Tibial nerve (tissue), 4 donors: Measurements from ENCODE around the gene ZFC3H1. TPM values are rescaled to one million over a fixed set of nuclear protein-coding genes. Genes with fewer than 3 reads are reported as not detected.

Source experiments
- DNase-seq, 2 donors: peaks; one replicate each; pipeline ENCODE4 v3.0.0-alpha.2; 2019; ENCODE audit warnings: low spot score in 2 of 2
- H3K27ac ChIP-seq, 4 donors: fragments of 200-600 bp; sonication (generic) in 3 of 4; one replicate each; pipeline ENCODE4 v1.5.1; 2017 to 2019; ENCODE audit warnings: mild to moderate bottlenecking in 1 of 4
- H3K27me3 ChIP-seq, 2 donors: fragments of 200-600 bp; sonication (generic) in 1 of 2; one replicate each; pipeline versions ENCODE4 v1.5.1 to v1.6.0; 2017 to 2019
- H3K36me3 ChIP-seq, 3 donors: fragments of 200-600 bp; sonication (generic); one replicate each; pipeline ENCODE4 v1.5.1; 2018 to 2019
- H3K4me1 ChIP-seq, 4 donors: fragments of 200-600 bp; sonication (generic) in 3 of 4; one replicate each; pipeline ENCODE4 v1.5.1; 2017 to 2019
- H3K4me3 ChIP-seq, 4 donors: fragments of 200-600 bp; sonication (generic) in 3 of 4; one replicate each; pipeline ENCODE4 v1.5.1; 2017 to 2019; ENCODE audit warnings: mild to moderate bottlenecking in 1 of 4, moderate library complexity in 1 of 4
- H3K9me3 ChIP-seq, 4 donors: fragments of 200-600 bp; sonication (generic) in 3 of 4; one replicate each; pipeline ENCODE4 v1.5.1; 2017 to 2019
- CTCF ChIP-seq, 5 experiments: fragments of 200-600 bp in 3 of 5; fragments of 450-650 bp in 2 of 5; sonication (generic) in 3 of 5; IDR thresholded peaks; one replicate each; pipeline ENCODE4 v1.5.1; 2016 to 2019; ENCODE audit warnings: antibody characterized with exemption in 5 of 5, mild to moderate bottlenecking in 3 of 5, moderate library complexity in 2 of 5
- EP300 ChIP-seq, 2 donors: sonication (generic); formaldehyde crosslinking; IDR thresholded peaks; one replicate each; pipeline ENCODE4 v1.6.1; 2017; ENCODE audit warnings: antibody characterized with exemption in 2 of 2, mild to moderate bottlenecking in 1 of 2
- POLR2A ChIP-seq, 2 donors: fragments of 450-650 bp; IDR thresholded peaks; one replicate each; pipeline ENCODE4 v1.6.1; 2017; ENCODE audit warnings: antibody characterized with exemption in 2 of 2, mild to moderate bottlenecking in 2 of 2, moderate library complexity in 2 of 2
- WGBS, 2 donors: methylation state at CpG; one replicate each; pipeline ENCODE4 v1.1.5; 2018; 5-methylcytosine and 5-hydroxymethylcytosine counted together
- total RNA-seq, 4 donors: library from RNA; depleted of rRNA; stranded (reverse); fragments of >200 nt; gene quantifications; one replicate each; pipeline ENCODE4 v1.1.0, GENCODE V29; 2016

The ZFC3H1 gene
- total RNA-seq, 4 donors from 2014 or later, result 47.1 to 95.3 (median 79.8) TPM

GRCh38 chr12:71655495-71655894 is 8.2 kb downstream of the ZFC3H1 start:
- H3K36me3 ChIP-seq, result peaks cover 0 to 70% (median 4%) of the 10 kb centered on the region in 3 donors
- no peak for TF ChIP-seq POLR2A (IDR thresholded peaks at IDR 0.05)
- TF ChIP-seq CTCF (IDR thresholded peaks at IDR 0.05), result no peak
- no peak for TF ChIP-seq EP300 (IDR thresholded peaks at IDR 0.05)

GRCh38 chr12:71654200-71654599 is 9.4 kb downstream of the ZFC3H1 start:
- H3K4me1 ChIP-seq, result peaks cover 0 to 18% (median 2%) of the 10 kb centered on the region in 4 donors
- H3K27ac ChIP-seq, result no peak overlapping the region
- WGBS, 2 donors, result 66 to 96% methylated on average over 3 of the region's 3 CpGs
- H3K27me3 ChIP-seq, result no peaks in the 10 kb centered on the region
- H3K36me3 ChIP-seq, result peaks cover 2 to 77% (median 4%) of the 10 kb centered on the region in 3 donors
- H3K9me3 ChIP-seq, result peaks cover 0 to 10% (median 2%) of the 10 kb centered on the region in 4 donors
- TF ChIP-seq POLR2A (IDR thresholded peaks at IDR 0.05) (no peak), EP300 (IDR thresholded peaks at IDR 0.05) (no peak), CTCF (IDR thresholded peaks at IDR 0.05) (no peak)
- no peak for DNase-seq
- H3K4me3 ChIP-seq, result no peak overlapping the region

More at GRCh38 chr12:71655495-71655894, 8.2 kb downstream of the ZFC3H1 start:
- Histone ChIP-seq H3K27me3 (no peaks in the 10 kb centered on the region), H3K4me3 (no peak overlapping the region), H3K9me3 (peaks cover 0 to 10% (median 2%) of the 10 kb centered on the region in 4 donors), H3K27ac (no peak overlapping the region), H3K4me1 (peaks cover 0 to 22% (median 2%) of the 10 kb centered on the region in 4 donors)
- WGBS, 2 donors, result 72 to 87% methylated on average over 1 of the region's 1 CpG
- DNase-seq, result no peak

GRCh38 chr12:71653137-71653536 is 10.5 kb downstream of the ZFC3H1 start:
- Histone ChIP-seq H3K36me3 (peaks cover 2 to 68% (median 4%) of the 10 kb centered on the region in 3 donors), H3K9me3 (peaks cover 0 to 10% (median 2%) of the 10 kb centered on the region in 4 donors), H3K27me3 (no peaks in the 10 kb centered on the region), H3K4me3 (no peak overlapping the region), H3K4me1 (peaks cover 0 to 21% (median 2%) of the 10 kb centered on the region in 4 donors), H3K27ac (no peak overlapping the region)
- 98 to 100% methylated on average over 2 of the region's 2 CpGs for WGBS, 2 donors
- TF ChIP-seq POLR2A (IDR thresholded peaks at IDR 0.05), result no peak
- no peak for TF ChIP-seq CTCF (IDR thresholded peaks at IDR 0.05)
- no peak for TF ChIP-seq EP300 (IDR thresholded peaks at IDR 0.05)
- DNase-seq, result no peak

- TF ChIP-seq POLR2A (IDR thresholded peaks at IDR 0.05) (no peak), EP300 (IDR thresholded peaks at IDR 0.05) (no peak), CTCF (IDR thresholded peaks at IDR 0.05) (no peak)
- H3K27me3 ChIP-seq, result no peaks in the 10 kb centered on the region
- H3K27ac ChIP-seq, result no peak overlapping the region
- peaks cover 0 to 21% (median 2%) of the 10 kb centered on the region in 4 donors for H3K4me1 ChIP-seq
- H3K4me3 ChIP-seq, result no peak overlapping the region
- peaks cover 2 to 63% (median 4%) of the 10 kb centered on the region in 3 donors for H3K36me3 ChIP-seq
- no peak for DNase-seq
- 84 to 90% methylated on average over 1 of the region's 1 CpG for whole genome bisulfite sequencing, 2 donors
- H3K9me3 ChIP-seq, result peaks cover 0 to 10% (median 2%) of the 10 kb centered on the region in 4 donors
Measured at GRCh38 chr12:71652656-71653055, 11.0 kb downstream of the ZFC3H1 start.

GRCh38 chr12:71649401-71649800 is 14.2 kb downstream of the ZFC3H1 start:
- WGBS, 2 donors, result 77 to 84% methylated on average over 2 of the region's 2 CpGs
- no peak for TF ChIP-seq CTCF (IDR thresholded peaks at IDR 0.05)
- TF ChIP-seq POLR2A (IDR thresholded peaks at IDR 0.05), result no peak
- no peak for TF ChIP-seq EP300 (IDR thresholded peaks at IDR 0.05)
- no peak for DNase-seq
- Histone ChIP-seq H3K36me3 (peaks cover 2 to 66% (median 10%) of the 10 kb centered on the region in 3 donors), H3K4me1 (peaks cover 0 to 19% (median 0%) of the 10 kb centered on the region in 4 donors), H3K27ac (no peak overlapping the region), H3K27me3 (no peaks in the 10 kb centered on the region), H3K4me3 (no peak overlapping the region), H3K9me3 (peaks cover 0 to 10% (median 2%) of the 10 kb centered on the region in 4 donors)
